KMS-11 (cell line): Measurements from ENCODE around the gene TRPM1.

Source experiments
- H2AFZ ChIP-seq: fragments of 200-600 bp; sonication (generic); 2 replicates; pipeline ENCODE4 v1.6.1; 2016; ENCODE audit warnings: antibody characterized with exemption, mixed run types, low read depth
- H3K27ac ChIP-seq: fragments of 200-600 bp; sonication (generic); 2 replicates; pipeline ENCODE4 v1.6.1; 2016; ENCODE audit warnings: mild to moderate bottlenecking, mixed run types
- H3K27me3 ChIP-seq: fragments of 200-600 bp; sonication (generic); 2 replicates; pipeline ENCODE4 v1.6.1; 2017; ENCODE audit warnings: mild to moderate bottlenecking, low read depth, mixed run types, moderate library complexity; ENCODE audit not compliant: insufficient read depth
- H3K36me3 ChIP-seq: fragments of 200-600 bp; sonication (generic); 2 replicates; pipeline ENCODE4 v1.6.1; 2017; ENCODE audit warnings: mild to moderate bottlenecking, mixed run types; ENCODE audit not compliant: insufficient read depth
- H3K4me1 ChIP-seq: fragments of 200-600 bp; sonication (generic); 2 replicates; pipeline ENCODE4 v1.6.1; 2016; ENCODE audit warnings: mild to moderate bottlenecking, low read depth, mixed run types; ENCODE audit not compliant: poor library complexity, severe bottlenecking
- H3K4me2 ChIP-seq: fragments of 200-600 bp; sonication (generic); 2 replicates; pipeline ENCODE4 v1.7.0; 2016; ENCODE audit warnings: mild to moderate bottlenecking, mixed run types
- H3K4me3 ChIP-seq: fragments of 200-600 bp; sonication (generic); IDR thresholded peaks from 2 replicates; pipeline ENCODE4 v1.6.1; 2017; ENCODE audit warnings: low read depth, low read length, mixed read lengths; ENCODE audit not compliant: insufficient read depth
- H3K79me2 ChIP-seq: fragments of 200-600 bp; sonication (generic); 2 replicates; pipeline ENCODE4 v1.6.1; 2016; ENCODE audit warnings: low read depth, mixed run types; ENCODE audit not compliant: insufficient read depth
- H3K9ac ChIP-seq: fragments of 200-600 bp; sonication (generic); 2 replicates; pipeline ENCODE4 v1.6.1; 2016; ENCODE audit warnings: mild to moderate bottlenecking, mixed run types
- H4K20me1 ChIP-seq: fragments of 200-600 bp; sonication (generic); 2 replicates; pipeline ENCODE4 v1.6.1; 2016; ENCODE audit warnings: mild to moderate bottlenecking, mixed run types; ENCODE audit not compliant: insufficient read depth
- CTCF ChIP-seq: fragments of 200-600 bp; sonication (generic); conservative IDR thresholded peaks from 2 replicates; pipeline ENCODE4 v1.6.1; 2017; ENCODE audit warnings: low read depth, mild to moderate bottlenecking, antibody characterized with exemption, low read length, moderate library complexity, mixed read lengths

Gene TRPM1

DNA sequence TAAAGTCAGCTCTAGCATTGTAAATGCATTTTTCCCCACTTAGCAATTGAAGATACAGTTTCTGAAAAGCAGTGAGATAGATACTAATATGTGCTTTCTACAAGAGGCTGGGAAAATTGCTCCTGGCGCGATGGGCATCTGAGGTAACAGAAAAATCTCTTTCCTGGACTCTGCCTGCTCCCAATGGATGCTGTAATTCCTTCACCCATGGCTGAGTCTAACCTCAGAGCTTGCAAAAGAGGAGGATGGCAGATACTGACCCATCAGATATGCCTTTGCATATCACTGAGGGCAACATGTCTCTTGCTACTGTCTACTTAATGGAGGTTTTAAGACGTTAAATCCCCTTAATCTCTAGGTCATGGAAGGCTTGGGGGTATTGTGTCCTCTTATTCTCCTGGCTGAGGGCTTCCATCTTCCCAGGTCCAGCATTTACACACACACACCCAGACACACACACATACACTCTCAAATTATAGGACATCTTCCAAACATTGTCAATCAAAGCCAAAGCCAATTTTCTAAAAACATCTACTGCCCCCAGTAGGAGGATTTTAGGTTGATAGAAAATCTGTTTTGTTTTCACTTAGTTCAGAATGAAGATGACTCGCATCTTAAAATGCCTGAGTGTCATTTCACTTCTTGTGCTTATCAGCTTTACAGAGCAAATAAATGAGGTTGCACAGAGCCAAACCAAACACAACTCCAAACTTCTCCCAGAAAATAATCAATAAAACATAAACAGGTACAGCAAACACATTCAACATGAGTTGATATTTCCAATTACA, 2.4 kb downstream of the TRPM1 start:
- Histone ChIP-seq H4K20me1 (no peaks in the 10 kb centered on the region), H3K27ac (no peak overlapping the region), H3K36me3 (no peaks in the 10 kb centered on the region), H3K4me2 (no peak overlapping the region), H3K27me3 (no peaks in the 10 kb centered on the region), H3K9ac (no peak overlapping the region), H2AFZ (no peak overlapping the region), H3K4me3 (no peak overlapping the region), H3K4me1 (peaks cover 6% of the 10 kb centered on the region), H3K79me2 (no peaks in the 10 kb centered on the region)
- TF ChIP-seq CTCF, result no peak

GRCh38 chr15:31098491-31098917, 3.0 kb downstream of the TRPM1 start:
- no peak for TF ChIP-seq CTCF
- Histone ChIP-seq H3K9ac (no peak overlapping the region), H3K4me2 (no peak overlapping the region)

GRCh38 chr15:31096563-31096962, 5.0 kb downstream of the TRPM1 start:
- no peak overlapping the region for H3K27ac ChIP-seq
- H3K79me2 ChIP-seq, result no peaks in the 10 kb centered on the region
- H3K9ac ChIP-seq, result no peak overlapping the region
- H3K4me3 ChIP-seq, result no peak overlapping the region
- H2AFZ ChIP-seq, result no peak overlapping the region
- no peak for TF ChIP-seq CTCF
- H3K27me3 ChIP-seq, result no peaks in the 10 kb centered on the region
- H3K4me1 ChIP-seq, result peaks cover 6% of the 10 kb centered on the region
- H3K36me3 ChIP-seq, result no peaks in the 10 kb centered on the region
- no peaks in the 10 kb centered on the region for H4K20me1 ChIP-seq
- no peak overlapping the region for H3K4me2 ChIP-seq

More at GRCh38 chr15:31098491-31098917, 3.0 kb downstream of the TRPM1 start:
- Histone ChIP-seq H3K4me3 (no peak overlapping the region), H3K36me3 (no peaks in the 10 kb centered on the region), H3K27ac (no peak overlapping the region), H2AFZ (no peak overlapping the region), H4K20me1 (no peaks in the 10 kb centered on the region), H3K4me1 (peaks cover 6% of the 10 kb centered on the region), H3K27me3 (no peaks in the 10 kb centered on the region), H3K79me2 (no peaks in the 10 kb centered on the region)

DNA sequence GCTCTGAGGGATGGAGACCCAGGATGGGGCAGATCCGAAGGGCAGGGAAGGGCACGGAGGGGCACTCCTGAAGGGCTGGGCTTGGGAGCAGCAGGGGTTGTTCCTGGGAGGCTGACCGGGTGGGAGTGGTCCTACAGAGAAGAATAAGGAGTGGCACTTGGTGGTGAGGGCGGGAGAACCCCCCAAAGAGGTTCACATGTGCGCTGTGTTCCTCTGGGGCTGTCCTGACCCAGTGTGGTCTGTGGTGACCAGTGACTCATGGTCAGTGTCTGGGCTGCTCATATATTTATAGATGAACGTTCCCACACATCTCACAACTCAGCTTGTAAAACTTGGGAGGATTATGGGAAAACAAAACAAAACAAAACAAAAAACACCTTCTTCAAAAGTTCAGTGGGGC, 10.0 kb downstream of the TRPM1 start:
- H3K79me2 ChIP-seq, result no peaks in the 10 kb centered on the region
- no peak overlapping the region for H3K4me3 ChIP-seq
- H3K36me3 ChIP-seq, result no peaks in the 10 kb centered on the region
- no peak for TF ChIP-seq CTCF
- no peak overlapping the region for H3K27ac ChIP-seq
- H3K4me2 ChIP-seq, result no peak overlapping the region
- no peaks in the 10 kb centered on the region for H3K27me3 ChIP-seq
- H3K9ac ChIP-seq, result no peak overlapping the region
- H2AFZ ChIP-seq, result no peak overlapping the region
- peaks cover 4% of the 10 kb centered on the region for H3K4me1 ChIP-seq
- no peaks in the 10 kb centered on the region for H4K20me1 ChIP-seq
